HG02943 (cell line): Measurements from ENCODE around the gene ADAMTSL4.

Experiments
- ATAC-seq: cut with Tn5 transposase; IDR thresholded peaks from one replicate; pipeline ENCODE4 v1.9.1; 2021; ENCODE audit warnings: mild to moderate bottlenecking, low read depth, moderate library complexity; ENCODE audit not compliant: unreplicated experiment

The ADAMTSL4 gene

DNA sequence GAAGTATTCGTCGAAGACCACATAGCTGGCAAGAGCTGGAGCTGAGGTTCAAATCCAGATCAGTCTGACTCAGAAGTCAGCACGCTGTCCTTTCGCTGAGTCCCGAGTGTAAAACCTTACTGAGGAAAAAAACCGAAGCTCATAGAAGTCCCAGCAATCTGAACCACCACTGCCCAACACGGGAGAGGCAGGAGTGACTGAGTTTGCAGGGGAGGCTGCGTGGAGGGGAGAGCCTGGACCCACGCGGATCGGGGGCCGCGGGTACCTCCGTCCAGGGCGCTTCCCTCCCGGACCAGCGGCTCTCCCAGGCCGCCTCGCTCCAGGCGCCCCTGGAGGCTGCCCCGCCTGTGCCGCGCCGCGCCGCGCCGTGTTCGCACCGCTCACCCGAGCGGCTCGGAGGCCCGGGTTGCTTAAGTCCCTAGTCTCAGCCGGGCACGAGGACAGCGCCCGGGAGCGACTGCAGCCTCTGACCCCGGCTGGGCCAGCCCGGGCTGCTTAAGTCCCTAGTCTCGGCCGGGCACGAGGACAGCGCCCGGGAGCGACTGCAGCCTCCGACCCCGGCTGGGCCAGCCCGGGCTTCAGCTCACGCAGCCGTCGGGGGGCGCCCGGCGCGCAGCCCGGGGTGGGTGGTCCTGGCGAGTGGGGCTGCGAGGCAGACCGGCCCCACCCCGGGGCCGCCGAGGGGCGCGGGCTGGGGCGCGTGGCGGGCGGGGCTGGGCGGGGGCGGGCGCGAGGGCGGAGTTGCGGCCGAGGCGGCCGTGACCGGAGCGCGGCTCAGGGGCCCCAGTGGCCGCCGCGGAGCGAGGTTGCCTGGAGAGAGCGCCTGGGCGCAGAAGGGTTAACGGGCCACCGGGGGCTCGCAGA, at the start of gene ADAMTSL4:
ADAMTSL4 (plus strand) TSS at position 777 of the 864 bp plus-strand sequence. CDS start 2,881 bp downstream, outside the sequence.
- ATAC-seq, result no peak

DNA sequence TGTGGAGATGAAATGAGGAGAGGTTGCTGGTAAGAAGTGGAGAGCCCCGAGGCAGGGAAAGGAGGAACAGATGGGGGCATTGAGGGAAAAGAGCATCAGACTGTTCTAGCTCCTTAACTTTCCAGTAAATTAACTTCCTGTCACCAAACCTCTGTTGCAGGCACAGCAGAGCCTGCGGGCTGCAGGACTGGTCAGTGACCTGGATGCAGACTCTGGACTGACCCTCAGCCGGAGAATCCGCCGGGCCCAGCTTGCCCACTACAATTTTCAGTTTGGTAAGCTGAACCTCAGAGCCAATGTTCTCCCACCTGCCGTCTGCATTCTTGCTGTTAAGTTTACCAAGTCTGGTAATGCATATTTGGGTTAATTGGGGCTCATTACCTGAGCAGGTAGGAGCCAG, 43.8 kb upstream of the ADAMTSL4 start:
- no peak for ATAC-seq

DNA sequence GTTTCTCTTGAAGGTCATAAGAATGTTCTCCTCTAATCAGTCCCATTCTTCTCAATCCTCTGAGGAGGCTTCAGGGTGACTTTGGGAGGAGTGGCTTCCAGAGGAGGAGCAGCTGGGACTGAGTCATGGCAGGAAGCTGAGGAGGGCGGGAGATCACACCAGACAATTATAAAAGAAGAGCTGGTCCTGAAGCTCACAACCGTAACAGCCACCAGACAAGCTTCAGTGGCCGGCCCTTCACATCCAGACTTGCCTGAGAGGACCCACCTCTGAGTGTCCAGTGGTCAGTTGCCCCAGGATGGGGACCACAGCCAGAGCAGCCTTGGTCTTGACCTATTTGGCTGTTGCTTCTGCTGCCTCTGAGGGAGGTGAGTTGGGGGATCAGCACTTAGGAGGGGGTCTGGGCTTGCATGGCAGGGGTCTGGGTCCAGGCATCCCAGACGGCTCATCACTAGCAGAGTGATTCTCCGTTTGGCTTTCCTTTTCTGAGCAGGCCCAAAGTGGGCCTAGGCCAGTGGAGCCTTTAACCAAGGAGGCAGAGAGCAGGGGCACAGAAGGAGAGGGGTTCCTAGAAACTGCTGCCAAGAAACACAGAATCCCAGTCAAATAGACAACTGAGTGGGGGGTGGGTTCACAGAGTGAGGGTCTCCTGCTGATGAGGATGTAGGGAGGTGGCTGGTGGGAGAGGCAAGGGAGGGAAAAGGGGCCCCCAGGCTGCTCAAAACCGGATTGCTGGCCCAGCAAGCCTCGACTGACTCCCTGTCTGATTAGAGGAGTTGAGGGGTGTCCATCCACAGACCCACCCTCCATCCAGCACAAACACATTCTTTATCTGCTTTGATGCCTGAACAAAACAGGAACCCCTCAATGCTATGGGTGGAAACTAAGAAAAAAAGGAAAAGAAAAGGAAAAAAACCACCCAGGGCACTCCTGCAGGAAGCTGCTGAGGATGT, 41.0 kb upstream of the ADAMTSL4 start, which contains the start of gene ECM1:
ECM1 (plus strand) TSS at position 198 of the 953 bp plus-strand sequence; CDS start at position 299, 101 bp downstream.
- no peak for ATAC-seq

- ATAC-seq, result no peak
Measured at GRCh38 chr1:150508982-150509381, 40.2 kb upstream of the ADAMTSL4 start.

DNA sequence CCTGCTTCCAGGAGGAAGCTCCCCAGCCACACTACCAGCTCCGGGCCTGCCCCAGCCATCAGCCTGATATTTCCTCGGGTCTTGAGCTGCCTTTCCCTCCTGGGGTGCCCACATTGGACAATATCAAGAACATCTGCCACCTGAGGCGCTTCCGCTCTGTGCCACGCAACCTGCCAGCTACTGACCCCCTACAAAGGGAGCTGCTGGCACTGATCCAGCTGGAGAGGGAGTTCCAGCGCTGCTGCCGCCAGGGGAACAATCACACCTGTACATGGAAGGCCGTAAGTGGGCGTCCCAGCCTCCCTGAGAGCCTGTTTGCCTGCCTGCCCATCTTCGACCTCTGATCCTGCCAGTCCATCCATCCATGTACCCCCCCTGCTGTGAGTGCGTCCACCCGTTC, 37.7 kb upstream of the ADAMTSL4 start:
- ATAC-seq, result no peak

GRCh38 chr1:150511985-150512660, 37.1 kb upstream of the ADAMTSL4 start:
- no peak for ATAC-seq

- no peak for ATAC-seq
Measured at GRCh38 chr1:150512846-150513245, 36.4 kb upstream of the ADAMTSL4 start.

- ATAC-seq, result no peak
Measured at GRCh38 chr1:150513351-150513791, 35.8 kb upstream of the ADAMTSL4 start.

GRCh38 chr1:150514260-150514659, 34.9 kb upstream of the ADAMTSL4 start:
- ATAC-seq, result no peak

GRCh38 chr1:150514913-150515327, 34.3 kb upstream of the ADAMTSL4 start:
- ATAC-seq, result peak; percentile 6

DNA sequence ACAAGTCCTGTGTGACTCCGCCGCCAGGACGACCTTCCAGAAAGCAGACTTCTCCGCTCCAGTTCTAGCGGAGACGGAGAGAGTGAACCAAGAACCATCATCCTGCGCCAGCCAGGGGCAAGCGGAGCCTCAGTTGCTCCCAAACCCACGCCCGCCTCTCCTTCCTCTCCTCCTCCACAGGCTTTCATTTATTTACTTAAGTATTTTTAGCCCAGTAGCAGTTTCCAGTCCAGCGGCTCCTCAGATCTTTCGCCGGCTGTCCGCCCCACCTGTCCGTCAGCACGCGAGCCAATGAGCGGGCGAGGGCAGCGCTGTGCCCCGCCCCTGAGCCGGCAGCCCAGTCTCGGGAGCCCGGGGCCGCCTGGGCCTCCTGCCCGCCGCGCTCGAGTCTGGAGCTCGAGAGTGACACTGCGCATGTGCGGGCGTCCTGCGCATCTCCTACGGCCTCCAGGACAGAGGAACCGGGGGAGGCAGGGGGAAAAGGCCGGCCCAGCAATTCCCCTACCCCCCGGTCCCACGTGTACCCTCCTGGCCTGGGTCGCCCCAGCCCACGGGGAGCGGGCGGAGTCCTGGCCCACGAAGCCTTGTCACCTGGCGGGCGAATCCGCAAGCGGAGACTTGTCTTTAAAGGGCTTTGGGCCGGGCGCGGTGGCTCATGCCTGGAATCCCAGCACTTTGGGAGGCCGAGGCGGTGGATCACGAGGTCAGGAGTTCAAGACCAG, 33.7 kb upstream of the ADAMTSL4 start, which contains the start of gene FALEC:
FALEC (plus strand) TSS at position 425 of the 722 bp plus-strand sequence.
- peak; percentile 97 for ATAC-seq

DNA sequence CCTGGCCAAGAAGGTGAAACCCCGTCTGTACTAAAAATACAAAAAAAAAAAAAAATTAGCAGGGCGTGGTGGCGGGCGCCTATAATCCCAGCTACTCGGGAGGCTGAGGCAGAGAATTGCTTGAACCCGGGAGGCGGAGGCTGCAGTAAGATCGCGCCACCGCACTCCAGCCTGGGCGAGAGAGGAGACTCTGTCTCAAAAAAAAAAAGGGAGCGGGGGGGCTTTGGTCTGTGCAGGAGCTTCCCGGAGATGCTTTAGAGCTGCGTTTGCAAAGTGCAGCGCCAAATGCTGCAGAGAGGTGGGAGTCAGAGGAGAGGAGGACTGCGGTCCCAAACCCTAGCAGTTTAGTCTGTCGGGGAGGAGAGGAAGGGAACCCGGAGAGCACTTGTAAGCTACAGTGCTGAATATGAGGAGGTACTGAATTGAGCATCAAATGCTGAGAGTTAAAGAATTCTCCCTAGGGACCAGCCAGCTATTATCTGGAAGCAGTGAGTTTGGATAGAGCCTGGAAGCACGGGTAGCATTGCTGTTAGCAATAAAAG, 33.1 kb upstream of the ADAMTSL4 start:
- ATAC-seq, result no peak

DNA sequence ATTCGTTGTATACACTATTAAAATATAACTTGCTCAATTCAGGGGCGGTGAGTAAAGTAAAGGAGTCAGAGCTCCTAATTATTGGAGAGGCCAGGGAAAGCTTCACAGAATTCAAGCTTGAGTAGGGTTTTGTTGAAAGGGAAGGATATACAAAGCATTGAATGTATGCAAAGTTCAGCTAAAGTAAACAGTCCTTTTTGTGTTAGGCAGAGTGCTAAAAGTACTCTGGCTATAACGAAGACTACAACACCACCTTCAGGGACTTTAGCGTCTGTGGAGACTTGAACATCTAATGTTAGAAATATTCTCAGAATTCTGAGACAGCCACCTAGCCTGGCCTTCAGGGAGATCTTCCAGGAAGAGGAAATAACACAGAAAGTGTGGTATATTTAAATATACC, 32.6 kb upstream of the ADAMTSL4 start:
- no peak for ATAC-seq

- ATAC-seq, result no peak
Measured at GRCh38 chr1:150521196-150521968, 27.8 kb upstream of the ADAMTSL4 start.

DNA sequence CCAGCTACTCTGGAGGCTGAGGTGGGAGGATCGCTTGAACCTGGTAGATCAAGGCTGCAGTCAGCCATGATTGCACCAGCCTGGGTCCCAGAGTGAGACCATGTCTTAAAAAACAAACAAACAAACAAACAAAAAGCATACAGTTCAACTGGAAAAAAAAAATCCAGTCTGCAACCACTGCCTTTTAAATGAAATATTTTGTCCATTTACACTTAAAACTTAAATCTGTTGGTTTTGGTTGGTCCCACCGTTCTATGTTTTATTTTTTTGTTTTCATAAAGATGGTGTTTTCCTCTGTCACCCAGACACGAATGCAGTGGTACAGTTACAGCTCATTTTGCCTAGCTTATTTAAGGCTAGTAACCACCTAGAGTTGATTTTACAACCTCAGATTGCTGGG, 23.9 kb upstream of the ADAMTSL4 start:
- ATAC-seq, result no peak

DNA sequence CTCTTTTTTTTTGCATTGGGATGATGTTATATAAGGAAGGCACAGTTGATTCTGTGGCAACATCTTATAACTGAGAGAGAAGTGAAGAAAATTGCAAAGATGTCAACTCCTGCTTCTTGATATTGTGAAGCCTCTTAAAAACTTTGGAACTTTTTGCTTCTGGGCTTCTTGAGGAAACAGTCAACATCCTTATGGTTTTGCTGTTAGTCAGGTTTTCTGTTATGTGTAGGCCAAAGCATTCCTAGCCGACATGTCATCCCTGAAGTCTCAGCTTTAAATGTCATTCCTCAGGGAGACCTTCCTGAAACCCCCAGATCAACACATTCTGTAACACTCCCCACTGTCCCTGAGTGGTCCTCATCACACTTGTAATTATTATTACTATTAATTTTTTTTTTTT, 21.0 kb upstream of the ADAMTSL4 start:
- ATAC-seq, result no peak

GRCh38 chr1:150529017-150529416, 20.2 kb upstream of the ADAMTSL4 start:
- ATAC-seq, result no peak

GRCh38 chr1:150530491-150531159, 18.6 kb upstream of the ADAMTSL4 start:
- no peak for ATAC-seq
